DMS 273 treated with DMSO at 0.1 percent for 48 hours (cell line): ENCODE data around the gene ZSCAN26.
A peak's percentile ranks its signal among the peaks of the same experiment; 100 is the strongest.

Source experiments
- DNase-seq: peaks from one replicate; lab custom pipeline; 2025; lab: John Stamatoyannopoulos, UW

Gene ZSCAN26

DNA sequence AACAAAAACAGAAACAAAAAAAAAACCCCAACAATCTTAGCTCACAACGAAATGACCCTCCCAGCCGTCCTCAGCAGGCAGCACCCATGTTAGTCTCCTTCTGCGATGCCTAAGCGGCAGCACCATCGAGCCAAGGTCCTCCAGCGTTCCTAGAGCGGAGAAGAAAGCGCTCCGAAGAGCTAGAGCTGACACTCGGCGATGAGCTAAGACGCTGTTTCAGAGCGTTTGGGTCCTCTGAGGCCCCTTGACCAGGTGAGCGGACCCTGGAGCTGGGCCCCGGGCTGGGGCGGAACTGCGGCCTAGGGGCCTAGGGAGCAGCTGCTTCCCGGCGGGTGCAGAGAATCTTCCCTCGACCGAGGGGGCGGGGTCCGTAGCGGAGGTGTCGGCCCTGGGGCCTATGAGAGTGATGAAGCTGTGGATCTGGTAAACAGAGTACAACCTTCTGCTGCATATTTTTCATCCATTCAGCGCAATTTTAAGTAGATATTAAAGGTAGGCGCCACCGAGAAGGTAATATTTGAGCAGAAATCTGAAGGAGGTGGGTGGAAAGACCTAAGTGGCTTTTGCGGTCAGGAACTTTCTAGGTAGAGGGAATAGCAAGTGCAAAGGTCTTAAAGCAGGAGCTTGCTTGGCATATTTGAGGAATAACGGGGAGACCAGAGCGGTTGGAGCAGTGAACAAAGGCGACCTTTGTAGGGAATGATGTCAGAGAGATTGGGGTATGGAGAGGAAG lies at the start of gene ZSCAN26:
TSS of gene ZSCAN26 (plus strand) at position 182 of the 733 bp plus-strand sequence. CDS start 4,777 bp downstream, outside the sequence.
- peak; percentile 56 for DNase-seq

DNA sequence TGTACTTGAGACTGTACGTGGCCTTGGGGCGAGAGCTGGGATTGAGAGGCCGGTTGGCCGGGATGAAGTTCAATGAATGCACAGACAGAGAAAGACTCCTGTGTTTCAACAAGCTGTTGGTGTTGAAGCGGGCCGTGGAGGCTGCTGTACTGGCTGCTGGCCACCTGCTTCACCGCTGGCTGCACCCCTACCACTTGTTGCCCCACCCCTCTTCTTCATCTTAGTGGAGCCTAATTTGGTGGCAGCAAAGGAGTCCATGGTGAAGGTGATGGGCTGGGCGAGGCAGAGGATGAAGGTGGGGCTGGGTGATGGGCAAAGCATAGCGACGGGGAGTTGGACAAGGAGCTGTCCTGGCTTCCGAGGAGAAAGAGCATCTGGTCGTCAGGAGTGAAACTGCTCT lies 49.1 kb upstream of the ZSCAN26 start:
- no peak for DNase-seq

DNA sequence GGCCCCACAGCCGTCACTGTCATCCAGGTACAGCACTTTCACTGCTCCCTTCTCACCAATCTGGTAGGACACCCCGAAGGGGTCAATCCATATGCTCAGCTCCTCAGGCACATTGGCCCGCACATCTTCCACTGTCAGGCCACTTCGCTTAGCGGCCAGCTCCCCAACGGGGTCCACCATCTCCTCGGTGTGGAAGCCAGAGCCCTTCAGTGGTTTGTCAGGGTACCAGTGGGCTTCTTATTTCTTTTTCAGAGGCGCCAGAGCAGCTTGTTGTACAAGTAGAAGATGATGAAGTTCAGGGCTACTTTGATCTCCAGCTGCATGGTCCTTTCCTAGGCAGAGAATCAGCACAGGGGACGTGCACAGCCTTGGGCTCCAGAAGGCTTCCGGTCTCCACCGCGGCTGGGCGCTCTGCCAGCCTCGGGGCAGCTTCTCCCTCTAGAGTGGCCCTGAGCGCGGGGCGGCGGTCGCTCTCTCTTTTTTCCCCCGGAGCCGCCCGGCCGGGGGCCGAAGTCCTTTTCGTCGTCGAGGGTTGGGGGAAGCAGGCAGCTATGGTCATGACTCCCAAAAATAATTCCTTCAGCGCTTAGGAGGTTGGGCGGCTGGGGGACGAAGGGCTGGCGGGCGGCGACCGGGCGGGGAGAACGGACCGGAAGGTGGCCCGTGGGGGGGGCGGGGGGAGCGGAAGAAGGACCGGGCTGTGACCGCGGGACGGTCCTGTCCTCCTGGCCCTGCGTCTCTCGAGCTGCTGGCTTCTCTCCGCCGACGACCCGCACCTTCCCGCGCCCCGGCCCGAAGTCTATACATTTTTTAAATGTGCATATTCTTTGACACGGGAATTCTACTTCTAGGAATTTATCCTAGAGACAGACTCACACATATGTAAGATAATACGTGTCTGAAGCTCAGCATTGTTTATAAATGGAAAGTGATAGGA lies 48.4 kb upstream of the ZSCAN26 start:
- peak; percentile 41 for DNase-seq

DNA sequence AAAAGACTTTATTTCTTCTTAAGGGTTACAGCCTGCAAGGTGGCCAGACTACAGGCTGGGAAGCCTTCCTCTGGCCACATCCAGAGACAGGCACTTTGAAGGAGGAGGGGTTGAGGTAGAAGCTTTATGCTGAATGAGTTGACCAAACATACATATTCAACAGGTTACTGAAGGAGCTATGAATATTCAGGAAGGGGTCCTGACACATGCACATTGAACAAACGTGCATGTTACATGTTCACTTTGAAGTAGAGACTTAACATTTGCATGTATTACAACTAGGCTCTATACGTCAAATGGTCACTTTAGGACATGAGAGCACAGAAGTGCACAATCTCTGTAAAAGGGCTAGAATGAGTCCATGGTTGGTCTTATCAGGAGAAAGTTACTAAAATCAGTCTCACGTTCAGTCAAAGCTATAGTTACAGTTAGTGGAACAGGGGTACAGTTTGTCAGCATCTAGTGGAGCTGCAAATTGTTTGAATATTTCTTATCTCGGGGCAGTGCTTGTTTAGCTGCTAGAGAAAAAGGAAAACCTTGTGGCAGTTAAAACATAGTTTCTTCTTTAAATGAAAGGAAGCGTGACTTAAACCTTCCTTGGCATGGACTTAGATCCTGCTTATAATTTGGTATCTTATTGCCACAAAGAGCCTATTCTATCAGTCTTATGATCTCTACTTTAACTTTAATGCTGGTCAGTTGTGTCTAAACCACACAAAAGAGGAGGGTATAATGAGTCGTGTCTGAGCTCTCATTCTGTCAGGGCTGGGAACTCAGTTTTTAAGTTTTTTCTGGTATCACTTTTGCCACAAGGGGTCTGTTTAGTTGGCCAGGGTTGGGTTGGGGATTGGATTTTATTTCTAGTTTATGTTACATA lies 46.4 kb upstream of the ZSCAN26 start:
- no peak for DNase-seq

DNA sequence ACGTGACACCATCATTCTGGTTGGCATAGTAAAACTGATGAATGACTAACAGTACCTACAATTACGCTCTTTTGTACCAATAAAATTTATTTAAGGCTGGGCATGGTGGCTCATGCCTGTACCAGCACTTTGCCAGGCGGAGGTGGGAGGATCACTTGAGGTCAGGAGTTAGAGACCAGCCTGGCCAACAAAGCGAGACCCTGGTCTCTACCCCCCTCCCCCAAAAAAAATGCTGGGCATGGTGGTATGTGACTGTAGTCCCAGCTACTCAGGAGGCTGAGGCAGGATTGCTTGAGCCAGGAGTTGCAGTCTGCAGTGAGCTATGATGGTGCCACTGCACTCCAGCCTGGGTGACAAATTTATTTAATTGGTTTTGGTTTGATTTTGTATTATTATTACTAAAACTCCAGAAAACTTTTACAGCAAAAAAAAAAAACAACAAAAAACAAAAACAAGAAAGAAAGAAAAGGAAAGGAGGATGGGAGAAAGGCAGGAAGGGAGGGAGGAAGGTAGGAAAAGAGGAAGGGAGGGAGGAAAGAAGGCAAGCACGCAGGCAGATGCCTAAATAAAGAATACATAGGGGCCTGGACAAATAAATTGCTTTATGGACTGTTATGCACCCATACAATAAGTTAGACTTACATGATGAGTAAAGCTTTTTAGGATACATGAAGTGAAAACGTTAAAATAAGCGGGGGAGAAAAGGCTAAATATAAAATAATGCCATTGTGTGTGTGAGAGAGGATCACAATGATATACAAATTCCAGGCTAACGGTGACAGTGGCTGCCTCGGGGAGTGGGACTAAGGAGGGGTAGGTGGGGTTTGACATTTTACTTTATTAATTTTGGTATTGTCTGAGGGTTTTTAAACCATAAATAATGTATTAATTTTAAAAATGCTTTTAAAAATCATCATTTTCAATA lies 42.5 kb upstream of the ZSCAN26 start:
- no peak for DNase-seq

DNA sequence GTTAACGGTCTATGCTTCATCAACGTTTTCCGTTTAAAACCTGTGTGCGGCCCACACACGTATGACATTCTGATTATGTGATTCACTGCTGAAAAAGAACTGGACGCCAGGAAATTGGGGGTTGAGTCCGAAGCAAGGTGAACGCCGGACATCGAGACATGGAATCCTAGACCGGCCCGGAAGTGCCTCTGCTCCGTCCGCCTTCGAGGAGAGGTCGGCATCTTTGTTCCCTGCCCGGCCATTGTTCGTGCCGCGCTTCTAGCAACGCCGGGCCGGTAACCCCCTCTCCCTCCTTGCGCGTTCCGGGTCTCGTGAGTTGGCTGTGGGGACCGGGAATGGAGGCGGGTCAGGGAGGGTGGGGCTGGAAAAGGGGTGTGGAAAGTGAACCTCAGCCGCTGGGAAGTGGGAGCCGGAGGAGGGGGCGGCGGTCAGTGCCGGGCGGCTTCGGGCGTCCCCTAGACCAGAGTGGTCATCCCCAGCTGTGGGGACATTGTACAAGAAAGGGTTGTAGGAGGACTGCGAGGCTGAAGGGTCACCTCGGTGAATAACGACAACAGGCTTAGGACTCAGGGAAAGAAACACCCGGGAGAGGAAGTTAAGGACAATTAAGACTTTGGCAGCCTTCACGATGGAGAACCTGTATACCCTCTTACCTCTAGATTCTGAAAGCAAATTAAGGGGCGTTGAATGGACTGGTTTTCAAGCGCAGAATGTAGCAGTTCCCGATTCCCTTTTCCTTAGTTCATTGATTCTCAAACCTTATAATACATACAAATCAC lies 41.7 kb upstream of the ZSCAN26 start, which contains the start of gene ZSCAN9:
TSS of gene ZSCAN9 (plus strand) at position 220 of the 779 bp plus-strand sequence. CDS start 1,810 bp downstream, outside the sequence.
- peak; percentile 64 for DNase-seq

DNA sequence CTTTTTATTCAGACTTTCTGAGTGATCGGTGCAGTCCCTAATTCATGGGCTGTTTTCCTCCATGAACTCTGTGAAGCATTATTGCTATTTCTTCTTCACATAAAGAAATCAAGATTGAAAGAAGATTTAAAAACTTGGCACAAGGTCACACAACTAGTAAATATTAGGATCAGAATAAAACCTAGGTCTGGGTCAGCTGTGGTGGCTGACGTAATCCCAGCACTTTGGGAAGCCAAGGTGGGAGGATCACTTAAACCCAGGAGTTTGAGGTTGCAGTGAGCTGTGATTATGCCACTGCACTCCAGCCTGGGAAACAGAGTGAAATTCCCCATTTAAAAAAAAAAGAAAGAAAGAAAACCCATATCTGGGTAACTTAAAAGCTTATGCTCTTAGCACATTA lies 40.5 kb upstream of the ZSCAN26 start:
- no peak for DNase-seq

DNA sequence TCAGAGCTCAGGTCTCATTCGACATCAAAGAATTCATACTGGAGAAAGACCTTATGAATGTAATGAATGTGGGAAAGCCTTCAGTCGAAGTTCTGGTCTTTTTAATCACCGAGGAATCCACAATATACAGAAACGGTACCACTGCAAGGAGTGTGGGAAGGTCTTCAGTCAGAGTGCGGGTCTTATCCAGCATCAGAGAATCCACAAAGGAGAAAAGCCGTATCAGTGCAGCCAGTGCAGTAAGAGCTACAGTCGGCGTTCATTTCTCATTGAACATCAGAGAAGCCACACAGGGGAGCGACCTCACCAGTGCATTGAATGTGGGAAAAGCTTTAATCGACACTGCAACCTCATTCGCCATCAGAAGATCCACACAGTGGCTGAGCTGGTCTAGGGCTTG lies 34.2 kb upstream of the ZSCAN26 start:
- DNase-seq = no peak

DNA sequence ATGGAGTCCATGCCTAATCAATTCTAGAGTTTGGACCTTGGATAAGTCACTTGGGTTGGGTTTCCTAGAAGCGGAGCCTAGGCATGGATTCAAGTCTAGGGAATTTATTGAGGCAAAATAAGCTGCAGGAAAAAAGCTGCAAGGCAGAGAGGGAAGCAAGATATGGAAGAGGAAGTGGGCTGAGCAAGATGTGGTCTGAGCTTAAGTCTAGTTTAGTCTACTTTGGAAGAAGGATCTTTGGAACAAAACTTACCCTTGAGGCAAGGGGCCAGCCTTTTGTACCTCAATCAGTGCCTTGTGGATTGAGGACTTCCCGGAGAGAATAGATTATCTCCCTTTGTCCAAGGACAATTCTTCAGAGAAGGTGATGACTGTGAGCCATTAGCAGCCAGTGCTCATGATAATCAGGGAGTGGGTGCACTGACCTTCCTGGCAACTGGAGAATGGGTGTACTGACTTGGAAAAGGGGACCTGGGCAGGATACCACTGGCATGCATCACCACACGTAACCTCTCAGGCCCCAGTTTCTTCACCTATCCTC lies 31.0 kb upstream of the ZSCAN26 start:
- DNase-seq = no peak

DNA sequence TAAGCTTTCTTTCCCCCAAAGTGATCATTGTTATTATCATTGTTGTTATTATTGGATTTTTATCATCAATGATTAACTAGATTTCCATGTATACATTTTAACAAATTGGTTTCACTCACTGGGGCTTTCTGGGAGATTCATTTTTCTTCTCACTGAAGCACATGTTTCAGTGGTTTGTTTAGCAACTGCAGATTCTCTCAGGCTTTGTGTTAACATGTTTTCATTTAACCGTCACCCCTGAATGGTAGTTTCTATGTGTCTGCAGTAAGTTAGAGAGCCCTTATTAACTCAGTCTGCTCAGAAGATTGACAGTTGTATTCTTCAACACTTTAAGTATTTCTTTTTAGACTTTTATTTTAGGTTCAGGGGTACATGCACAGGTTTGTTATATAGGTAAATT lies 27.3 kb upstream of the ZSCAN26 start:
- no peak for DNase-seq

DNA sequence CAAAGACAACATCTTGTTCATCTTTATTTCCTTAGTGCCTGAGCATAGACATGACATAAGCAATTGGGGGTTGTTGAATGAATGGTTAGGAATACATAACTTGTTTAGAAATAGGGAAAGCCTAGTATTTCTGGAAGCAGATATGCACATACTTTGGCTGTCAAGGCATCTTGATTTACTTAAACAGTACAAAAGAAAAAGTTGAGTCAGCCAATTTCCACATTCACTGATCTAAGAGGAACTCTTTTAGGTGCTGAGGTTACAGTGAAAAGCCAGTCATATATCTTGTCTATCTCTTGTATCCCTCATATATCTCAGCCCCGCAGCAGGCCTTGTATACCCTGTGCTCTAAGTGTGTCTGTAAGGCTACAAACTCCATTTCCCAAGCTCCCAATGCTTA lies 26.5 kb upstream of the ZSCAN26 start:
- DNase-seq = no peak

DNA sequence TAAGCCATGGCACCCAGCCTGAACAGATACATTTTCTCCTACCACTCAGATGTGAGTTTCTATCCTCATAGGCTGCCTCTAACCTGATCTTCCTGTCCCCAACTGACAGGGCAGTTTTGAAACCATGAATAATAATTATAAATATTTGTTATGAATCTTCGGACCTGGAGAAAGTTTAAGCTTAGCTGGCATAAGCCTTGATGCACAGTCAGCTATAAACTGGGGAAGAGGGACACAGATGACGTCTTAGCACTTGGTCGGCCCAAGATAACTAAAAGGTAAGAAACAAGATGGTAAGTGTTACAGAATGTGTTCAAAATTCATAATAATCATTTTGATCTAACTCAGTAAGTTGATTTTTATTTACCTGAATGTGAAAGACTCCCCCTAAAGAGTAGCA lies 23.0 kb upstream of the ZSCAN26 start:
- DNase-seq = no peak

DNA sequence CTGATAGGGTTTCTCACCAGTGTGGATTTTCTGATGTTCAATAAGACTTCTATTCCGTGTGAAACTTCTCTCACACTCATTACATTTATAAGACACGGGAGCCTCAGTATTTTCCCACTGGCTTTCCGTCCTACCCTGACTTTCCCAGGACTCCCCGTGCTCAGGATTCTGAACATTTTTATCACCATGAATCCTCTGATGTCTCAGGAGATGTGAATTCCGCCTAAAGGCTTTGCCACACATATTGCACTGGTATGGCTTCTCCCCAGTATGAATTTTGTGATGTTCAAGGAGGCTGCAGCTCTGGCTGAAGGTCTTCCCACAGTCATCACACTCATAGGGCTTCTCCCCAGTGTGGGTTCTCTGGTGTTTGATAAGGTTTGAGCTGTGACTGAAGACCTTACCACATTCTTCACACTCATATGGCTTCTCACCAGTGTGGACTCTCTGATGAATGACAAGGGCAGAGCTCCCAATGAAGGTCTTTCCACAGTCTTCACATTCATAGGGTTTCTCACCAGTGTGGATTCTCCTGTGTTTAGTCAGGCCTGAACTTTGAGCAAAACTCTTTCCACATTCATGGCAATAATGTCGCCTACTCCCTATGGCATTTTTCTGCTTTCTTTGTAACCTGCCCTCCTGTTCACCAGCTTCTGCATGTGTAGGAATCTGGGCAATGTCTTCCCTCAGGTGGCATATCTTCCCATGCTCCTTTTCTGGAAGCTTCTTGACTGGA lies 21.6 kb upstream of the ZSCAN26 start:
- DNase-seq = no peak

DNA sequence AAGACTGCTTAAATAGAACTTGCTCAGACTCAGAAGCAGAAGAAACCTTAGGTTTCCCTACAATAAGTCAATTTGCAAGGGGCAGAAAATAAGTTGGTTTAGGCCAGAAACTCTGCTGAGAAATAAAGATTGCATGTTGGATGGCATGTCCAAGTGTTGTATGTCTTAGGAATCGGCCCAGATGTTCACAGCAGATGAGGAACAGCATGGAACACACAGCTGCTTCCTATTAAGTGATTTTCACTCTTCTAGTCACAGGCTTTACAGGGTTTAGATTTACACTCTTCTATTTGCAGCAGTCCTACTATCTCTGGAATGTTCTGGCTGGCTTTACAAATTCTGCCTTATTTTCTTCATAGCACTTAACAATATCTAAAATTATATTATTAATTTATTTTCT lies 18.0 kb upstream of the ZSCAN26 start:
- no peak for DNase-seq

DNA sequence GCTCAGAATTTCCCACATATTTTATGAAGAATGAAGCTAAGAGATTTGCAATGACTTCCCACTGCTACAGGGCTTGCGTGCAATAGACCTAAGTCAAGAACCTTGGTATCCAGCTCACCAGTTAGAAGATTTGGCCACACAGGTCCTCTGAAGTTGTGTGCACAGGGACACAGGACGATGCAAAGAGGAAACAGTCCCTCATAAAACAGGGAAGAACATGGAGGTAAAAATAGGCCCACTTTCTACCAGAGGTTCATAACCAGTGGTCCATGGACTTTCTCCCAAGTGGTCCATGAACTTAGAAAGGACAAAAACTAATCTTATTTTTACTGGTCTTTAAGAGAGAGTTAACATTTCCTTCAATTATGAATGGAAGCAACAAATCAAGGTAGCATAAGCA lies 16.2 kb upstream of the ZSCAN26 start:
- no peak for DNase-seq

DNA sequence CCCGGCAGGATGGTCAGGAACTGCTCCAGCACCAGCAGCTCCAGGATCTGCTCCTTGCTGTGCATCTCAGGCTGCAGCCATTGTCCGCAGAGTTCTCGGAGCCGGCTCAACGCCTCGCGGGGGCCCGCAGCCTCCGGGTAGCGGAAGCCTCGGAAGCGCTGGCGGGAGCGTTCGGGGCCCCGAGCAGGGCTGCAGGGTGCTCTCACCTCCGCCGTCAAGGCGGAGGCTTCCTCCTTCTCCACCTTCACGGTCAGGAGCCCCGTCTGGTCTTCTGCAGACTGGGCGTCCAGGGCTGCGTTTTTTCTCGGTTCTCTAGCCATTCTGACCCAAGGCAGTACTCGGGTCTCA lies 15.3 kb upstream of the ZSCAN26 start:
- DNase-seq = no peak

DNA sequence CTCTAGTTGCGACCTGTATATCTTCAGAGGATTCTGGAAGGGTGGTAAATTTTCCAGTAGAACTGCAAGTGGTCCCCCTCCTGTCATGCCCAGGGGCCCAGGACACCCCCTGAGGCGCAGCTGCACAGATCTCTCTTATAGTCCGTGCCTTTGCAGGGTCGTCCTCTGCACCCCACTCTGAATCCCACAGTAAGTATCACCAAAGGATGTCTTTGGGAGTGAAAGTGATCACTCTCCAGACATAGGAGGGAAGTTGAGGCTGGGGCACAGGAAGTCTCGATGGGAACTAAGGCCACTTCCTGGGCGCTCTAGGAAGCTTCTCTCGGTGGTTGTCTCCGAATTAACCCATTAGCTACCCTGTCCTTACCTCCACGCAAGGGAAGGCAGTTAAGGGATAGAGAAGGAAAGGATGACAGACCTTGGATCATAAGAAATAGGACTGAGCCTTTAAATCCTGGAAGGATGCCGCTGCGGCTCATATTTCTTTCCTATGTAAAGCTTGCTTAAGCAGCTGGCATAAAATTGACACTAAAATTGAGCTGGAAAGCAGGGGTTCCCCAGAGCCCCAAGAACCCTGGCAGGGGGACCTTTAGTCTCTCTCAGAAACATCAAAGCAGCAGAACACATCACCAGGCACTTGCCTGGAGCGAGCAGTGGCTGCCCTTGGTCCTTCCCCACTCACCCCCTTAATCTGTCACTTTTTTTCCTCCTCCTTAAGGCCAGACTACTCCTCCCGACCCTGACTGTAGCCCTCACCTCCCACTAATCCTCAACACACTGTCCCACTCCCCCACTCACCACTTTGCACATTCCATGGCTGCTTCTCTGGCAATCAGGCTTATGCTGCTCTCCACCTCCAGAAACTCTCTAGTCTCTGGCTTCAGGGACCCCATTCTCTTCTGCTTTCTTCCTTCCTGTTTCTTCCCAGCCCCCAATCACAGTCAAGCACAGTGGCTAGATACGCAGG lies 14.7 kb upstream of the ZSCAN26 start, which contains the start of gene ZKSCAN4:
TSS of gene ZKSCAN4 (minus strand) at position 261 of the 967 bp plus-strand sequence. CDS start 289 bp downstream, outside the sequence.
- peak; percentile 70 for DNase-seq

DNA sequence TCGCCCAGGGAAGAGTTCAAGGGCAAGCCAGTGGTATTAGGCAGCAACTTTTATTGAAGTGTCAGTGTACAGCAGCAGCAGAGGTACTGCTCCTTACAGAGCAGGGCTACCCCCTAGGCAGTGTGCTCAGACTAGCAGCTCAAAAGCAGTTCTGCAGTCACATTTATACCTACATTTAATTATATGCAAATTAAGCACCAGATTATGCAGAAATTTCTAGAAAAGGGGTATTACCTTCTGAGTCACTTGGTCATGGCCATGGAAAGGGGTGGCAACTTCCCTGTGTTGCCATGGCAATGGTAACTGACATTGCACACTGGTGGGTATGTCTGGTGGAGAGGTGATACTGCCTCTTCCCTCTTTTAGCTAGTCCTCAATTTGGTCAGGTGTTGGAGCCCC lies 12.8 kb upstream of the ZSCAN26 start:
- DNase-seq = no peak
